Suppressor macrophage (primary cell): Measurements from ENCODE around the gene TEAD1.

ENCODE experiments used
- DNase-seq, 4 experiments: peaks; one replicate each; pipeline ENCODE4 v3.0.0-alpha.2; 2020 to 2022

Gene TEAD1

DNA sequence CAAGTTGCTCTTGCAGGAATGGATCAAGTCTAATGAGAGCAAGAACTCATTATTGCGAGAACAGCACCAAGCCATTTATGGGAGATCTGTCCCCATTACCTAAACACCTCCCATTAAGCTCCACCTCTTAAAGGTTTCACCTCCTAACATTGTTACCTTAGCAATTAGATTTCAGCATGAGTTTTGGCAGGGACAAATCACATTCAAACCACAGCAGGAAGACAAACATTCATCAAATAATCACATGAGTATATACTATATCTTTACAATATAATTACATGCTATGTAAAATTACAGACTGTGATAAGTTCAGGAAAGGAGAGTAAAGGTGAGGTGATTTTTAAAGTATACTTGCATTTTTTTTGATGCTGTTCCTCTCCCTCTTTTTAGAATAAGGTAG lies 6.6 kb upstream of the TEAD1 start:
- no peak for DNase-seq

DNA sequence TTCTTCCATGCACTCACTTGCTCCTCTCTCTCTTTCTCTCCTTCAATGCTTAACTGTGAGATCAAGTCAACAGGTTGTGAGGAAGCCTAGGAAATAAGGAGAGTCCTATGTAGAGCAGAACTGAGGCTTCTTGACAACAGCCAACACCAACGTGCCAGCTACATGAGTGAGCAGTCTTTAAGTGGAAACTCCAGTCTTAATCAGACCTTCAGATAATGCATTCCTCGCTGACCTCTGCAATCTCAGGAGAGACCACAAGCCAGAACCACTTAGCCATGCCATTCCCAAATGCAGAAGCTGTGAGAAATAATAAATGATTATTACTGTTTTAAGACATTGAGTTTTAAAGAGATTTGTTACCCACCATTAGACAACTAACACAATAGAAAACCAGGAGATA lies 6.1 kb upstream of the TEAD1 start:
- no peak for DNase-seq

DNA sequence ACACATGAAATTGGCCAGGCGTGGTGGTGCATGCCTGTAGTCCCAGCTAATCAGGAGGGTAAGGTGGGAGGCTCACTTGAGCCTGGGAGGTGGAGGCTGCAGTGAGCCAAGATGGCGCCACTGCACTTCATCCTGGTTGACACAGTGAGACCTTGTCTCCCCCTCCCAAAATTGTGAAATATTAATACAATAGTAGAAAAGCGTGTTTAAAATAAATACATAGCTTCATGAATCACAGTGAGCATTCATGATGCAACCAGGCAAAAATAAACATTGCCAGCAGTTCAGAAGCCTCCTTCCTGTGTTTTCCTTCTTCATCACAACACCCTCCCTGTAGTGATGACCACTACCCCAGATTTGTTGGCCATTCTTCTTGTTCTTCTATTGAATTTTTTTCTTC lies 4.3 kb upstream of the TEAD1 start:
- DNase-seq, result no peak

DNA sequence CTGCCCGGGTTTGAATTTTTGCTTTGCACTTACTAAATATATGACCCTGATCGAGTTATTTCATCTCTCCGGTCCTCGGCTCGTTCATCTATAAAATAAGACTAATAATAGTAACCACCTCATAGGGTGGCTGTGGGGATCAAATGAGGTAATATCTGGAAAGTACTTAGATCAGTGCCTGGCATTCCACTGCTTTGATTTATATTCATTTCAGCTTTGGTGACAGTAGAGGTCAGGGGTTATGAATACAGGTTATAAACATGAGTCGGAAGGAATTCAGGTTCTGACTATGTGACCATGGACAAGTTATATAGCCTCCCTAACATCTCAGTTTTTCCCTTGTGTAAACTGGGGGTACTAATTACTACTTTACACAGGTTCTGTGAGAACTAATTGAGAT lies 2.9 kb upstream of the TEAD1 start:
- no peak for DNase-seq

DNA sequence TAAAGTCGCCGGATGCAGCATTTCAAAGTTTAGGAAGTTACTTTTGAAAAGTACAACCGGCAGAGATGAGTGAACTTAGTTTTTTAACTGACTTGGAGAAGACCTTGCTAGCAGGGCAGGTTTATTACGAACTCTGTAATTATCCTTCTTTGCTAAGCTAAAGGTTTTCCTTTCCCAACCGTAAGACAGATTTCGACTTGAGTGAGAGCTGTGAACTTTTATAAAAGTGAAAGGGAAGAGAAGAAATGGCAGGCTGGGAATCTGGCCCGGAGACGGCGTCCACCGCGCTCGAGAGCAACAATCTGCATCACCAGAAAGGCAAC lies 659 bp upstream of the TEAD1 start:
- no peak for DNase-seq

DNA sequence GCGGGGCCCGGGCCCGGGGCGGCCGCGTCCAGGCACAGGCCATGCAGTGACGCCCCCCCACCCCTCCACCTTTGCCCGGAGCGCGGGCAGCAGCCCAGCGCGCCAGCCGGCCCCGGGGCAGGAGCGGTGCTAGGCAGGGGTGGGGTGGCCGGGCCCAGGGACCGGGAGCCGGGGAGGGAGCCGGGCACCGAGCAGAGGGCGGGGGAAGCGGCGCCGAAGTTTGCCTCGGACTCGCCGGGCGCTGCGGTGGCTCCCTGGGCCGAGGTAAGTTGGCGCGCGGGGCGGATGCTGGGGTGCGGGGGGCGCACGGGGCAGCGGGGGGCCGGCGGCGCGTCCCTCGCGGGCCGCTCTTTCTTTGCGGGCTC lies 332 bp downstream of the TEAD1 start:
- peak in 2 of 4 experiments; percentile 18 to 22 for DNase-seq

DNA sequence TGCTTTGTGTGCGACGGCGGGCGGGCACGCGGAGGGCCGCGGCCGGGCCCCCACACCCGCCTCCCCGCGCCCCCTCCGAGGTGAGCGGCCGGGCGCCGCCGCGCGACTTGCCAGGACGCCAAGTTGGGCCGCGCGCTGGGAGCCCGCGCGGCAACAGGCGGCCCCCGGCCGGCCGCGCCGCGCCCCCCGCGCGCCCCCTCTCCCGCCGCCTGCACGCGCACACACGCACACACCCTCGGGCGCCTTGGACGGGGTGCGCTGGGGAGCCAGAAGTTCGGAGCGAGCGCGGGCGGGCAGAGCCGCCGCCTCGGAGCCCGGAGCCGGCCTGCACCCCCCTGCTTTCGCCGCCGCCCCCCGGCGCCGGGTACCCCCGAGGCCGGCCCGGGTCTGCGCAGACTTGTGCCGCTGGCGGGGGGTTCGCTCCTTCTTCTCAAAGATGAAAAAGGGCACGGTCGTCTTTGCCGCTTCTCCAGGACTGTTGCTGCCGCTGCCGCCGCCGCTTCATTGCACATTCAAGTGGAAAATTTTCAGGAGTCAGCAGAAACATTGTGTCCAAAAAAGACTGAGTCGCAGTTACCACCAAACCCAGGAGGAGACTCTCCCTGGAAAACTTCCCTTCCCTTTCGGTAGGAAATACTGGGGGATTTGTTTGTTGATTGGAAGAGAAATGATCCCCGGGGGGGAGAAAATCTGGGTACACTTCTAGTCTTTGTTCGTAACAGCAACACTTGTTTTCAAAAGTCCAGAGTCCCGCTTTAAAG lies 895 bp downstream of the TEAD1 start:
- DNase-seq, result peak in 1 of 4 experiments; percentile 8

DNA sequence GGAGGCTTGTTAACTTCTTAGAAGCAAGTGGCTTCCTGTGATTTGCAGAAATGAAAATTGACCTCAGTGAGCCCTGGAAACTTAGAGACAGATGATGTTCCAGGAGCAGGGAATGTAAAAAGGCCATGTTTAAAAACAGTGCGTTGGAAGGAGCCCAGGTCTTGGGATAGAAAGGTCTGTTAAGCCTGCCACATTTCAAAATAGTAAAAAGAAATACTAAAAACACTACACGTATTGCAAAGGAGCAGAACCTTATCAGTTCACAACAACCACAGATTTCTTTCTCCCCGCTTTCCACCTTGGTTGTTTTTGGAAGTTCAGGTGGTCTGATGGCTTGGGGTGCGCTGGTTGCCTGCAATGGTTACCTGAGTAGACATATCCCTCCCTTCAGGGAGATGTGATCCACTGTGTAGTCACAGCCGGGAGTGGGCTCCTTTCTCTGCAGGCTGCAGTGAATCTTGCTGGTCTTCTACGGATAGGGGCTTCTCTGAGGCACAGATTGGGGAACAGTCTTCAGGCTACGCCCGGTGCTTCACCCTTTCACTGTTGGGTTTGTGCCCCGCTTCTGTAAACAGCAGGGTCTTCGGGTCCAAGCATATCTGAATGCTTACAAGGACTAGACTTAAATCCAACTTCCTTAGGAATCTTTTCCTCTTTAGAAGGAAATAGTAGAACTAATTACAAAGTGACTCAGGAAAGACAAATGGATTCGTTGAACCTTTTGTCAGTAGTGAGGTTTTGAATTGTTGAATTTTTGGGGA lies 1.9 kb downstream of the TEAD1 start:
- no peak for DNase-seq

DNA sequence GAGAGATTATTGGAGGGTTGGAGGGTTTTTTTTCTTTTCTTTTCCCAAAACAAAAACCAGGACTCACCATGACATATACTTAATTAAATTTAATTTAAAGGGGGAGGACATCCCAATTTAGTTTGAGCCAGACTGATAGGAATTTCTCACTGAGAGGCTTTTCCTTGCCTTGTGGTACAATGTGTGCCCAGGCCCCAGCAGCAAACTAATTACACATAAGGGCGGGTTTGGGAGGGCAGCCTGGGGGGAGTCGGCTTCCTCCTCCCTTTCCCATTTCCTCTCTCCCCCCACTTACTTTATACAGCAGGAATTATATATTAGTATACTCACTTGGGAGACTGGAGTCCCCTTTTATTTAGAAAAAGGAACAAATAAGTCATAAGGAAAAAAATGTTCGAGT lies 2.9 kb downstream of the TEAD1 start:
- DNase-seq, result no peak

DNA sequence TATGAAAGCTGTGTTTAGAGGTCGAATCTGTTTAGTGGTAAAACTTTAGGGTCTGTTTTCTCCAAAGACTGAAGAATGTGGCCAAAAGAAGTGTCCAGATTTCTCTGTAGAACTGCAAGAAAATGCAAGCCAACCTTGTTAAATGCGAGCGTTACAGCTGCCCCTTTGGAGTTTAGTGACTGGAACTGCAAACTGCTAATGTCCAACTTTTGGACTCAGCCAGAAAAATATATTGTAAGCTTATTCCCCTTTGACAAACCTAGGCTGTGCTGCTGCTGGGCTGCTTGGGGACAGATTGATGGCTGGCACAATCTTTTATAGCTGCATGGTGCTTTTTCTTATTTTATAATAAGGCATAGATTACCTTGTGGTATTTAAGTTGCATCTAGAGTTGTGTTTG lies 3.9 kb downstream of the TEAD1 start:
- no peak for DNase-seq

DNA sequence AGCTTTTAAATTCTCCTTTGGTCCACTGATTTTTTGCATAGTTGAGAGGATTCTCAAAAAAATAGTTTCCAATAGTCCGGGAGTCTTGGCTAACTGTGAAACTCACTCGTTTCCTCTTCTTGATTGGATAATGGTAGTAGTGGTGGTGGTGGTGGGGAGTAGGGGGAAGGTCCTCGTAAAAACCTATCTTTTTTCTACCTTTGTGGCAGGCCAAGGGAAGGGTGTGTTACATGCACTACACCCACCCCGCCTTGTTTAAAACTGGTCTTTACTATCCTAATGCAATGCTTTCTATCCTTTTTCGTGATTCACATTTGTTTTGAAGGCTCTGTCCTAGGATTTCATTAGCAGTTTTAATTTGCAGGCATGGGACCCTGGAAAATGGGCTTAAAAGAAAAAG lies 4.8 kb downstream of the TEAD1 start:
- DNase-seq, result no peak

DNA sequence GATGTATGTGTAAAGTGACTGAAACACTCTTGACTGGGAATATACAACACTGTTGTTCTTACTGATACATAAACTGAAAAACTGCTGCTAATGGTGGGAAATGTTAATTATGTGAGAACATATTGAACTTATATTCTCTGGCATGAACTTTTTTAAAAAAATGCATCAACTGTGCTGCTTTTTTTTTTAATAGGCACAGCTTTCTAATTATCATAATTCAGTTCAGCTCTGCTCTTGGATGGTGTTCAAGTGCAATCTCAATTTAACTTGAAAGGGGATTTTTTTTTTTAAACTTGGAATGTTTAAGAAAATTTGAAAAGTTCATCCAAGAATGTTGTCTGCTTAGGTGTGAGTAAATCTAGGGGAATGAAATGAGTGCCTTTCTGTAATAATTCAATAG lies 5.2 kb downstream of the TEAD1 start:
- DNase-seq, result no peak

DNA sequence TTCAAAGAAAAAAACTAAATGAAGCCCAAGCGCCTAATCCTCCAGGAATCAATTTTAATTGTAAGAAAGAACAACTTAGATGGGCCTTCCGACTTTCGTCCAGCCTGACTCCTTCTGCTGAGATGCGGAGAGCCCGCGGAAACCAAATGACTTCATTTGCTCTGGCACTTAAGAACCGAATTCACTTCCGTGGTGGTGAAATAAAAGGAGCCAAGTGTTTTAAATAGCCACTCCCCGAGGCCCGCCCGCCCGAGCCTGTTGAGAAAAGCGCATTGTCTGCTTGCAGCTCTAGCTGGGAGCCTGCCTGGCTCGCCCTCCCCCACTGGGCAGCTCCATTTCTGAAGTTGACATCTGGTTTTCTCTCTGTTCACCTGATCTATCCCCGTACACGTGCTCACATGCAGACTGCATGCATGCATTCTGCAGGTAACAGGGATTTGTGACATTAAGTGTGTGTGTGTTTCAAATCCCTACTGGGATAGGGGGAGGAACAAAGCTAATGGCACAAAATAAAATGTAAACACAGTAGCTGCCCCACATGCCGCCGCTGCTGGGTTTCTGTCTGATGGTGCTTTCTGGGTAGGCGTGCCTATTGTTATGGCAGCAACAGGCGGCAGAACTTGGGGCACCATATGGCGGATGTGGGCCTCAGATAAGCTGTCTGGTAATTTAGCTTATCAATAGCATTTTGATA lies 6.2 kb downstream of the TEAD1 start:
- peak in 2 of 4 experiments; percentile 18 to 21 for DNase-seq

DNA sequence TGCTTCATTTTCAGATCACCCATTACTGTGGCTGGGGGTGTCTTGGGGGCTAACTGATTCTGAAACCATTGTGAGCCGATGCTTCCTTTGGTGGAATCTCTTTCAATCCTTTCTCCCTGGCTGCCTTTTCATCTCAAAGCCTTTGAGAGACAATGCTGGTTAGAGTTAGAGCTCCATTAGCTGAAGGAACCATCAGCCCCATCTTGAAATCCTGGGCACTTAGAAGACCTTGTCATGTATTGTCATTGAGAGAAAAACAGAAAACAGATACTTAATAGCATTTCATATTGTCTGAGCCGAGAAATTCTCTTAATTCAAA lies 6.7 kb downstream of the TEAD1 start:
- no peak for DNase-seq

DNA sequence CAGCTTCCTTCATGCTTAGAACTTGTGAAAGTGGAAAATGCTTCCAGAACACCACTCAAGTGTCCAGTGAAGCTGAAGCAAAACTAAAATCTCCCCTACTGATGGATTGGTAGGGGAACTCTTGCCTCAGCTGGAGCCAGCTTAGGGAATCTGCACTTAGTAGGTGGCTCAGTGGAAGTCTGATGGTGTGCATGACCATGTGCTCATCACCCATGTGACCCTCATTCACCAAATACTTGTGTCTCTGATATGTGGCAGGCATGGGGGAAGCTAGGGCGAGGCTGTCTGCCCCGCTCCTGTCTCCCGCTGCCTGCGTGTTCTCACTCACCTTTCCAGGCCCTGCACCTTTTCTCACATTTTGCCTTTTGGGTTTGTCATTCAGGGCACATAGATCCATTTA lies 7.2 kb downstream of the TEAD1 start:
- DNase-seq, result no peak

DNA sequence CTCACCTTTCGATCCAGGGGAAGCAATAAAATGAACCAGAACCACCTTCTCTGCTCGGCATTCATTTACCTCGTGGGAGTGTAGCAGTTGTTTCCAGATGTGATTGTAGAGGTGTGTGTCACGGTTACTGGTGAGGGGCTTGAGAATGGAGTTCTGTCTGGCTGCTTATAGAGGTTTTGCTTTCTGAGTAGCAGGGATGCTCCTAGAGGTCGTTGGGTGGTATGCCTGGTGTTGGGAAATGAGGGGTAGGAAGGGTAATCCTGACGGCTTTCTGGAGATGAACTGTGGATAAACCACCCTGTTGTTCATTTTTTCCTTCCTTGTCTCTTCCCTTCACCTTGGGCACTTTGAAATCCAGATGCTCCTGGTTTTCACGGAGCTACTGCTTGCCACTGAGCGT lies 8.1 kb downstream of the TEAD1 start:
- no peak for DNase-seq

DNA sequence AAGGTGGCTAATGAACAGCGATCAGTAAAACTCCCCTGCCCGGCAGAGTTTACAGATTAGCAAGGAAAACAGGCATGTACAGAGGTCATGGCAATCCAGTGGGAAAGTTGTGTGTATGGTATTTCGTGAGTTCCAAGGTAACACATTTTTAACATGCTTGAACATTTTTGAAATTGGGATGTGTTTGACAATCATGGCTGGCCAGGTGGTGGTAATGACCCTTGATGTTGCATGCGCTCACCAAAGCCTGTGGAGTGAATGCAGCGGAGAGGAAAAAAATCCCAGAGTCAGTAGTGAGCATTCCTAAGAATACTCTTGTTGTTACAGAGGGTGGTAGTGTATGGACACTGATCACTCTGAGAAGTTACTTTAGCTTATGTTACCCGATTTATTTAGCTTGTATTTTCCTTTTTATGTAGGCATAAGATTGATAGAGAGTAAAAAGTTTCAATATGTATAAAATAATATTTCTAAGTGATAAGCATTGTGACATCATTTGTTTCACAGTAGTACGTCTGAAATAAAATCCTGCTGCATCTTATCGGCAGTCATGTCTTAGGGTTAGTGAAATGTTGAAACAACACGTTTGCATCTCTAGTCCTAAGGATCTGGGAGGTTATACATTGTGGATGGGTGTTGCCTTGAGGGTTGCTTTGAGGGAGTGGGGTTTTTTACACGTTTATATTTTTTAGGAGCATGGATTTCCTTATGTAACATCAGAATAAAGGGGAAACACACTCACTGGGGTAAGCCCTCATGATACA lies 8.7 kb downstream of the TEAD1 start:
- DNase-seq, result no peak

DNA sequence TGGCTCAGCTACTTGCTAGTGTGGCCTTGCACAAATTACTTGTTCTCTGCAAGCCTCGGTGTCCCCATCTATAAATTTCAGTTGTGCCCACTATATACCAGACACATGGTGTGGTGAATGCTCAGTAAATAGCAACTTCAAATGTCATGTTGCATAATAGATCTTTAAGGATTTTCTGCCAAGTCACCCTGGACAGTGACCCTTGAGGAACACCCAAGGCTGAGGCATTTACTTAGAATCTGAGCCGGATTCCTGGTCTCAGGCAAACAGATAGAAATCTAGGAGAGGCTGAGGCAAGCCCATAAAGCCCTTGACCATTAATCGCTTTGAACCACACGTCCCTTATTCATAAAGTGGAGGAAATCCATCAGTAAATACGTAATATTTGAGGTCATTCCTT lies 9.7 kb downstream of the TEAD1 start:
- no peak for DNase-seq

DNA sequence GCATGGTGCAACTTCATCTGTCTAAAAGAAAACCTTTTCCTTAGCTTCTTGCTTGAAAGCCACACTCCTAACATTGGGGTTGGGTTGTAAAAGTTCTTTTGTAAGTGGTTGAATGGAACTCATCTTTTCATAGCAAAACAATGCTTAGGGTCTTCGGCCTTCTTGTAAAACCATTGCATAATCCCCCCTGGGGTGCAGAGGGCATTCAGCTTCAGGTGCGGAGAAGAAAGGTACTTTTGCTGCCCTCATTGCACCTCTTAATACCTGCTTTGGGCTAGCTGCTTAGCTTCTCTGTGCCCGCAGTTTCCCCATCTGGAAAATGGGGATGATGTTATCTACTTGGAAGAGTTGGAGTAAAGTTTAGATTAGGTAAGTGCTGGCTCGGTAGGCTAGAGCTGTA lies 10.1 kb downstream of the TEAD1 start:
- no peak for DNase-seq

DNA sequence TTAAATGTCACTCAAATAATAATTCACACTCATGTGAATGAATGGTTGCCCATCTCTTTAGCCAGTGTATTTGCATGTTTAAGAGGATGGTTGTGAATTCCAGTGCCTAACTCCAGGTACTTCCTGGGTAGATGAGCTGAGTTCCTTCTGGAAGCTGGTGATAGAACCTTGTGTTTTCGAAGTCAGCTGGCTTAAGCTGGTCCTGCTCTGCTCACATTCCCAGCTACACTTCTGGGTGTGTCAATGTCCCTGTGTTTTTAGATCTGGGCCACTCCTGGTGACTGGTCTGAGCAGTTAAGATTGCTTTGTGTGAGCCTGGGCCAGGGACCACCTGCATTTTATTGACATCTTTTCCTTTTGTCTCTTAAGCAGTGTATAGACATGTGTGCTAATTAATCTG lies 10.6 kb downstream of the TEAD1 start:
- no peak for DNase-seq

DNA sequence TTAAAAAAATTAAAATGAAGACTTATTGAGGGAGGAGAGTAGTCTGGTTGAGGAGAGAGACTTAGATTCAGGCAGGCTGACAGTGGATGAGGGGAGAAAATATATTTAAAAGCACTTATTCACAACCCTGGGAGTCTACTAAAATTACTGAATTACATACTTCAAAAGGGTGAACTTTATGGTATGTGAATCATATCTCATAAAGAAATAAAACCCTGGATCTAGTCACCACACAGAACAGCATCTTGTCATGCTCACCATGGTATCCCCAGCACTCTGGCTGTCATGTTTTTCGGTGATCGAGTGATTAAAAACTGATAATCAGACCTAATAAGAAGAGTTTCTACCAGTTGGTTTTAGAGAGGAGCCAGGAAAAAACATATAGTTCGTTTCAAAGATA lies 11.0 kb downstream of the TEAD1 start:
- DNase-seq, result no peak

DNA sequence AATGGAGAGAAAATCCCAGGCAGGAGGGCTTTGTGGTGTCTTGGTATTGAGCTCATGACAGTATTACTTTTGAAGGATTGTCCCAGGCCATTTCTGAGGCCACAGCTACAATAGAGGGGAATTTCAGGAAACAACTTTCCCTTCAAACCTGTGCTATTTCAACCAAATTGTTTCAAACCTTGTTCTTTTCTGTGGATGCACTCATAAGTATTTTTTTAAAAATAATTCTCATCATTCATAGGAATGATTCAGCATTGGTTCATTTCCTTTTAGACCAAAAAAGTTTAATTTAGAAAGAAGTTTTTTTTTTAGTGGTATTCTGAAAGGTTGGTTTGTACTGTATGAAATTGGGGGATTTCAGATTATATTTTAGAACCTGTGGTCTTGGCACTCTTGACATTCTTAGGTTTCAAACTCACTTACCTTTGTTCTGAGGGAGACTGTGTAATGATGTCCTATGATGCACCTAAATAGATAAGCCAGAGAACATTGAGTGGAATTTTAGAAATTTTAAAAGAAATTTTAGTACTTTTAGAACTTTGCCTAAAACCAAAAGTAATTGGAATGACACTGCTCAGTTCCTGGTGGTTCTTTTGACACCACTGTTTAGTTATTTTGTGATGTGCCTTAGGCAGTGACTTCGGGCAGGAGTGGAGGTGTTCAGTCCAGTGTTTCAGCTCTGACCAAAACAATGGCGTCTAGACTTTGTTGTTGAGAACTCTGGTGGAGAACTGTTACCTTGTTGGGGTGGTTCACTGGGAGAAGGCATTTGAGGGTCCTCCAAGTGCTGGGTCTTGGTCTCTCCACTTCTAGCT lies 12.2 kb downstream of the TEAD1 start:
- DNase-seq, result no peak

DNA sequence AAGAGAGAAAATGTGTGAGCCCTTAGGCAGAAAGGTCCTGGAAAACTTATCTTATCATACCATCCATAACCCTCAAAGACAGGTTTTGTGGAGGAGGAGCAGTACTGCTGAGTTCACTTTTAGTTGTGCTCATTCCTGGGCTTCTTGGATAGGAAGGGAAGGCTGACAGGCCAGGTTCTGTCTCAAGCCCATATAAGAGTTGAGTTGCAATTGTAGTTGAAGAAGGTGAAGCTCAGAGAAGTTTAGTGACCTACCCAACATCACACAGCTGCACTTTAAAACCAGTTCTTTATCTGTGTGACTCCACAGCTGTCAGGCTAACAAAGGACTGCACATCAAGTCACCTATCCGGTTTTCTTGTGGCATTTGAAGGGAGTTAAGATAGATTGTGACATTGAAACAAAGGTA lies 13.0 kb downstream of the TEAD1 start:
- DNase-seq, result no peak
